ENCODE data around the gene GTF3C2.

GRCh38 chr2:27294928-27295327, 61.6 kb downstream of the GTF3C2 start:
- TF ChIP-seq CTCF (conservative IDR thresholded peaks at IDR 0.05; ENCODE audit: low read depth, low read length) (no peak), EZH2 (IDR thresholded peaks at IDR 0.05; ENCODE audit: borderline replicate concordance, low read depth, low read length, poor library complexity, severe bottlenecking) (no peak)

Measured in A673 (cell line).